SK-N-SH (cell line): ENCODE measurements around the gene PEX11A. TPM values are rescaled to one million over a fixed set of nuclear protein-coding genes. Genes with fewer than 3 reads are reported as not detected.

ENCODE experiments used
- CTCF ChIA-PET: fragments of 300-600, 350-600 bp; formaldehyde crosslinking; extraction: SDS; loops from one replicate; lab custom pipeline; 2021; lab: Yijun Ruan, JAX
- POLR2A ChIA-PET: fragments of 350-600 bp; sonication (Branson Sonifier 250); formaldehyde crosslinking; extraction: SDS; loops from one replicate; lab custom pipeline; 2020; ENCODE audit warnings: antibody characterized with exemption, inconsistent platforms; lab: Yijun Ruan, JAX
- DNase-seq: peaks from one replicate; pipeline ENCODE4 v3.0.0; 2012
- H2AFZ ChIP-seq: fragments of 200-600 bp; sonication (generic); 2 replicates; pipeline ENCODE4 v1.8.1; 2016; ENCODE audit warnings: antibody characterized with exemption, mild to moderate bottlenecking, low read depth
- H3F3A ChIP-seq: fragments of 200-600 bp; sonication (generic); replicated peaks from 2 replicates; pipeline ENCODE3; 2016; ENCODE audit warnings: antibody characterized with exemption, mild to moderate bottlenecking; ENCODE audit not compliant: insufficient read depth
- H3K27ac ChIP-seq, 2 experiments: fragments of 200-500 bp in 1 of 2; fragments of 200-600 bp in 1 of 2; sonication (Bioruptor generic) in 1 of 2; sonication (generic), shearing (Covaris generic) in 1 of 2; 2 replicates each; pipeline versions ENCODE4 v1.5.1 to v1.6.1; 2014 to 2016; ENCODE audit warnings: low read depth in 2 of 2, inconsistent platforms in 1 of 2, low read length in 1 of 2, mild to moderate bottlenecking in 1 of 2, mixed read lengths in 1 of 2
- H3K27me3 ChIP-seq: fragments of 200-600 bp; sonication (generic), shearing (Covaris generic); 2 replicates; pipeline ENCODE4 v1.6.1; 2016; ENCODE audit warnings: mixed run types; ENCODE audit not compliant: insufficient read depth
- H3K36me3 ChIP-seq, 2 experiments: fragments of 200-500 bp in 1 of 2; fragments of 200-600 bp in 1 of 2; sonication (Bioruptor generic) in 1 of 2; sonication (generic) in 1 of 2; replicated peaks in 1 of 2; 2 replicates each; pipeline versions ENCODE3 to v1.5.1; 2014 to 2016; ENCODE audit warnings: low read length in 1 of 2, mild to moderate bottlenecking in 1 of 2; ENCODE audit not compliant: insufficient read depth in 2 of 2, control insufficient read depth in 1 of 2
- H3K4me1 ChIP-seq, 2 experiments: fragments of 200-500 bp in 1 of 2; fragments of 200-600 bp in 1 of 2; sonication (Bioruptor generic) in 1 of 2; sonication (generic), shearing (Covaris generic) in 1 of 2; 2 replicates each; pipeline versions ENCODE4 v1.5.1 to v1.6.1; 2014 to 2016; ENCODE audit warnings: low read depth in 1 of 2, low read length in 1 of 2, mixed run types in 1 of 2; ENCODE audit not compliant: insufficient read depth in 2 of 2, control insufficient read depth in 1 of 2
- H3K4me2 ChIP-seq: fragments of 200-600 bp; sonication (generic), shearing (Covaris generic); 2 replicates; pipeline ENCODE4 v1.6.1; 2017; ENCODE audit warnings: mixed run types
- H3K4me3 ChIP-seq, 2 experiments: fragments of 200-500 bp in 1 of 2; fragments of 200-600 bp in 1 of 2; sonication (Bioruptor generic) in 1 of 2; sonication (generic), shearing (Covaris generic) in 1 of 2; 2 replicates each; pipeline versions ENCODE4 v1.5.1 to v1.8.1; 2014 to 2016; ENCODE audit warnings: low read depth in 2 of 2, inconsistent platforms in 1 of 2, low read length in 1 of 2, mild to moderate bottlenecking in 1 of 2, mixed read lengths in 1 of 2, moderate library complexity in 1 of 2
- H3K79me2 ChIP-seq: fragments of 200-600 bp; sonication (generic); 2 replicates; pipeline ENCODE4 v1.8.1; 2017; ENCODE audit warnings: mild to moderate bottlenecking; ENCODE audit not compliant: insufficient read depth
- H3K9ac ChIP-seq: fragments of 200-600 bp; sonication (generic); 2 replicates; pipeline ENCODE4 v1.6.1; 2017; ENCODE audit warnings: mixed run types
- H3K9me2 ChIP-seq: fragments of 200-600 bp; sonication (generic); 2 replicates; pipeline ENCODE4 v1.6.1; 2017; ENCODE audit warnings: mixed run types
- H3K9me3 ChIP-seq: fragments of 200-600 bp; sonication (generic); 2 replicates; pipeline ENCODE4 v1.6.1; 2017; ENCODE audit warnings: mixed run types, mild to moderate bottlenecking, moderate library complexity
- H4K20me1 ChIP-seq: fragments of 200-600 bp; sonication (generic); 2 replicates; pipeline ENCODE4 v1.6.1; 2017; ENCODE audit warnings: mild to moderate bottlenecking, mixed run types; ENCODE audit not compliant: insufficient read depth
- CHD2 ChIP-seq: fragments of 150-350 bp; IDR thresholded peaks from 2 replicates; pipeline ENCODE4 v1.6.1; 2018; ENCODE audit warnings: low read length; ENCODE audit not compliant: partially characterized antibody
- EP300 ChIP-seq, 2 experiments: IDR thresholded peaks; 2 replicates each; pipeline versions ENCODE4 v1.4.0 to v1.6.1; 2012; ENCODE audit warnings: borderline replicate concordance in 1 of 2, low read depth in 1 of 2, low read length in 1 of 2
- FOSL2 ChIP-seq: IDR thresholded peaks from 2 replicates; pipeline ENCODE4 v1.4.0; 2012; ENCODE audit warnings: low read depth, mild to moderate bottlenecking, moderate library complexity, borderline replicate concordance
- GATA2 ChIP-seq: sonication (generic); formaldehyde crosslinking; IDR thresholded peaks from 2 replicates; pipeline ENCODE4 v1.5.0; 2020; ENCODE audit warnings: mild to moderate bottlenecking, missing genetic modification reagents
- MXI1 ChIP-seq: IDR thresholded peaks from 2 replicates; pipeline ENCODE4 v1.6.1; 2012; ENCODE audit warnings: mild to moderate bottlenecking, low read depth, low read length, improper control_type of control experiment
- NFIC ChIP-seq: IDR thresholded peaks from 2 replicates; pipeline ENCODE4 v1.4.0; 2012; ENCODE audit warnings: borderline replicate concordance
- NRF1 ChIP-seq: IDR thresholded peaks from 2 replicates; pipeline ENCODE4 v1.6.1; 2012; ENCODE audit warnings: low read depth, mild to moderate bottlenecking, low read length
- RCOR1 ChIP-seq: fragments of 150-350 bp; IDR thresholded peaks from 2 replicates; pipeline ENCODE4 v1.6.1; 2017; ENCODE audit warnings: antibody characterized with exemption, low read length
- RFX5 ChIP-seq: IDR thresholded peaks from 2 replicates; pipeline ENCODE4 v1.6.1; 2012; ENCODE audit warnings: mild to moderate bottlenecking, improper control_type of control experiment, low read length
- RXRA ChIP-seq: IDR thresholded peaks from 2 replicates; pipeline ENCODE4 v1.4.0; 2012; ENCODE audit warnings: low read depth, mild to moderate bottlenecking, borderline replicate concordance
- SIN3A ChIP-seq: IDR thresholded peaks from 2 replicates; pipeline ENCODE4 v1.6.1; 2012; ENCODE audit warnings: low read depth, mild to moderate bottlenecking, low read length, moderate library complexity, borderline replicate concordance
- SMC3 ChIP-seq: IDR thresholded peaks from 2 replicates; pipeline ENCODE4 v1.6.1; 2012; ENCODE audit warnings: low read depth, low read length, improper control_type of control experiment
- TAF1 ChIP-seq: IDR thresholded peaks from 2 replicates; pipeline ENCODE4 v1.6.1; 2012; ENCODE audit warnings: low read depth, mild to moderate bottlenecking, low read length, moderate library complexity, borderline replicate concordance
- TEAD4 ChIP-seq: IDR thresholded peaks from 2 replicates; pipeline ENCODE4 v1.4.0; 2012; ENCODE audit warnings: mild to moderate bottlenecking, borderline replicate concordance; ENCODE audit not compliant: insufficient read depth
- YY1 ChIP-seq: IDR thresholded peaks from 2 replicates; pipeline ENCODE4 v1.4.0; 2012; ENCODE audit warnings: low read depth, mild to moderate bottlenecking
- WGBS: methylation state at CpG from one replicate; pipeline ENCODE4 v1.1.6; 2017; ENCODE audit warnings: low lambda C conversion rate; 5-methylcytosine and 5-hydroxymethylcytosine counted together
- polyA plus RNA-seq, 3 experiments: library from polyadenylated mRNA; depleted of rRNA; stranded (reverse); fragments of >200 nt; gene quantifications; 2 replicates each; pipeline ENCODE4 v1.2.3, GENCODE V29; 2012
- TF ChIP-seq, protein P1 (sequence below): fragments of 150-350 bp; IDR thresholded peaks from 2 replicates; pipeline ENCODE4 v1.6.1; 2017; ENCODE audit warnings: antibody characterized with exemption, low read length, low read depth, borderline replicate concordance
- TF ChIP-seq, protein P2 (sequence below): IDR thresholded peaks from 2 replicates; pipeline ENCODE4 v1.4.0; 2012; ENCODE audit warnings: low read depth
- TF ChIP-seq, protein P3 (sequence below): IDR thresholded peaks from 2 replicates; pipeline ENCODE4 v1.4.0; 2012; ENCODE audit warnings: low read depth, borderline replicate concordance
- TF ChIP-seq, protein P4 (sequence below): IDR thresholded peaks from 2 replicates; pipeline ENCODE4 v1.4.0; 2012; ENCODE audit warnings: low read depth, borderline replicate concordance

The PEX11A gene
- polyA plus RNA-seq, 1 of the 3 experiments (the other 2 are of a cell fraction) = 6.1 TPM

DNA sequence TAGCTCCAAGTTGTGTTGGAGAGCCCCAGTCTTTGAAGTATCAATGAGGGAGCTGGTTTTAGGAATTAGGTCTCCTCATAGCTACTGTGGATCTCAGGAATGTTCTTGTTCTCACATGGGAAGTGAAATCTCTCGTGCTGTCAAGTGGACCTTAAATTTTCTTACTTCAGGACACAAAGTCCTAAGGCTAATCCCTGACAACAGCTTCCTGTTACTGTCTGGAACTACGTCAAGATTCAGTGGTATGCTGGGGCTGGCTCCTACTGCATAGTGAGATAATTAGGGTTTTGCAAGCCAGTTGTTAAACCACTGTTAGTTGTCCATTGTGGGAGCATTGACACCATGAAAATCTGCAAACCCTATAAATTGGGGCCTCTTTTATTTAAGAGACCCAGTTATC lies 37.7 kb upstream of the PEX11A start:
- TF ChIP-seq NFIC = no peak

DNA sequence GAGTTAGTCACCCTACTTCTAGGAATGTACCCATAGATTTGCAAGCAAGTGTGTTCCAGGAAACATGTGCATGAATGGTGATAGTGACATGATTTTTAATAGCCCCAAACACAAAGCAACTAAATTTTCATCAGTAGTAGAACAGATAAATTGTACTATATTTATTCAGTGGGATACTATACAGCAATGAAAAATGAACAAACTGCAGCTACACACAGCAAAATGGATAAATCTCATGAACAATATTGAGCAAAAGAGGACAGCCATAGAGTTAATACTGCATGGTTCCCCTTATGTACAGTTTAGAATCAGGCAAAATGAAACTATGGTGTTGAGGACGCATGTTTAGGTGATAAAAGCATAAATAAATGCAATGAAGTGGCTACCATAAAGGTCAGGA lies 34.5 kb upstream of the PEX11A start:
- Histone ChIP-seq H3F3A (no peaks in the 10 kb centered on the region), H3K27me3 (peaks cover 7% of the 10 kb centered on the region; the same call in 1 of the 2 replicates), H3K9me3 (peaks cover 10% of the 10 kb centered on the region; the same call in 1 of the 2 replicates), H2AFZ (no peak overlapping the region), H3K9me2 (no peaks in the 10 kb centered on the region), H4K20me1 (no peaks in the 10 kb centered on the region), H3K4me1 (no peaks in the 10 kb centered on the region), H3K4me3 (no peak overlapping the region), H3K79me2 (no peaks in the 10 kb centered on the region), H3K36me3 (no peaks in the 10 kb centered on the region), H3K4me2 (no peak overlapping the region), H3K27ac (no peak overlapping the region), H3K9ac (no peak overlapping the region)
- DNase-seq = no peak
- ChIA-PET CTCF (interaction anchor here (0.6 to 1.2 kb wide), 2 partner anchors 15 to 25 kb away, joined by 3 to 4 read pairs; no protein-coding TSS in a partner anchor), POLR2A (no interaction called here)
- TF ChIP-seq NFIC (no peak), TEAD4 (no peak), EP300 (IDR thresholded peaks at IDR 0.05; ENCODE audit: borderline replicate concordance in 1 of 2, low read depth in 1 of 2, low read length in 1 of 2) (no peak), FOSL2 (no peak), NRF1 (no peak), RFX5 (no peak), CHD2 (no peak), SMC3 (no peak), GATA2 (no peak), RCOR1 (no peak), MXI1 (no peak), SIN3A (no peak), YY1 (no peak), RXRA (no peak), TAF1 (no peak)
- TF ChIP-seq, protein P1, sequence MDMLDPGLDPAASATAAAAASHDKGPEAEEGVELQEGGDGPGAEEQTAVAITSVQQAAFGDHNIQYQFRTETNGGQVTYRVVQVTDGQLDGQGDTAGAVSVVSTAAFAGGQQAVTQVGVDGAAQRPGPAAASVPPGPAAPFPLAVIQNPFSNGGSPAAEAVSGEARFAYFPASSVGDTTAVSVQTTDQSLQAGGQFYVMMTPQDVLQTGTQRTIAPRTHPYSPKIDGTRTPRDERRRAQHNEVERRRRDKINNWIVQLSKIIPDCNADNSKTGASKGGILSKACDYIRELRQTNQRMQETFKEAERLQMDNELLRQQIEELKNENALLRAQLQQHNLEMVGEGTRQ = no peak
- TF ChIP-seq, protein P2, sequence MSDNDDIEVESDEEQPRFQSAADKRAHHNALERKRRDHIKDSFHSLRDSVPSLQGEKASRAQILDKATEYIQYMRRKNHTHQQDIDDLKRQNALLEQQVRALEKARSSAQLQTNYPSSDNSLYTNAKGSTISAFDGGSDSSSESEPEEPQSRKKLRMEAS = no peak
- TF ChIP-seq, protein P3, sequence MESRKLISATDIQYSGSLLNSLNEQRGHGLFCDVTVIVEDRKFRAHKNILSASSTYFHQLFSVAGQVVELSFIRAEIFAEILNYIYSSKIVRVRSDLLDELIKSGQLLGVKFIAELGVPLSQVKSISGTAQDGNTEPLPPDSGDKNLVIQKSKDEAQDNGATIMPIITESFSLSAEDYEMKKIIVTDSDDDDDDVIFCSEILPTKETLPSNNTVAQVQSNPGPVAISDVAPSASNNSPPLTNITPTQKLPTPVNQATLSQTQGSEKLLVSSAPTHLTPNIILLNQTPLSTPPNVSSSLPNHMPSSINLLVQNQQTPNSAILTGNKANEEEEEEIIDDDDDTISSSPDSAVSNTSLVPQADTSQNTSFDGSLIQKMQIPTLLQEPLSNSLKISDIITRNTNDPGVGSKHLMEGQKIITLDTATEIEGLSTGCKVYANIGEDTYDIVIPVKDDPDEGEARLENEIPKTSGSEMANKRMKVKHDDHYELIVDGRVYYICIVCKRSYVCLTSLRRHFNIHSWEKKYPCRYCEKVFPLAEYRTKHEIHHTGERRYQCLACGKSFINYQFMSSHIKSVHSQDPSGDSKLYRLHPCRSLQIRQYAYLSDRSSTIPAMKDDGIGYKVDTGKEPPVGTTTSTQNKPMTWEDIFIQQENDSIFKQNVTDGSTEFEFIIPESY = no peak
- TF ChIP-seq, protein P4, sequence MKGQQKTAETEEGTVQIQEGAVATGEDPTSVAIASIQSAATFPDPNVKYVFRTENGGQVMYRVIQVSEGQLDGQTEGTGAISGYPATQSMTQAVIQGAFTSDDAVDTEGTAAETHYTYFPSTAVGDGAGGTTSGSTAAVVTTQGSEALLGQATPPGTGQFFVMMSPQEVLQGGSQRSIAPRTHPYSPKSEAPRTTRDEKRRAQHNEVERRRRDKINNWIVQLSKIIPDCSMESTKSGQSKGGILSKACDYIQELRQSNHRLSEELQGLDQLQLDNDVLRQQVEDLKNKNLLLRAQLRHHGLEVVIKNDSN = no peak
- 65% methylated on average over 1 of the region's 1 CpG for WGBS

More for the DNA sequence above, 37.7 kb upstream of the PEX11A start:
- Histone ChIP-seq H3K27me3 (peaks cover 14% of the 10 kb centered on the region), H3F3A (no peaks in the 10 kb centered on the region), H2AFZ (no peak overlapping the region), H4K20me1 (no peaks in the 10 kb centered on the region), H3K36me3 (no peaks in the 10 kb centered on the region), H3K4me1 (no peaks in the 10 kb centered on the region), H3K9me3 (peaks cover 10% of the 10 kb centered on the region; the same call in 1 of the 2 replicates), H3K4me2 (no peak overlapping the region), H3K9me2 (no peaks in the 10 kb centered on the region), H3K27ac (no peak overlapping the region), H3K79me2 (no peaks in the 10 kb centered on the region), H3K9ac (no peak overlapping the region), H3K4me3 (no peak overlapping the region)
- POLR2A ChIA-PET = no interaction called here
- CTCF ChIA-PET = interaction anchor here (1.2 to 2.1 kb wide), 3 partner anchors 12 to 147 kb away, joined by 6 to 11 read pairs (median 6); no protein-coding TSS in a partner anchor
- WGBS = 46% methylated on average over 2 of the region's 2 CpGs
- no peak for DNase-seq
